ENCODE measurements around the gene TELO2. TPM values are rescaled to one million over a fixed set of nuclear protein-coding genes. Genes with fewer than 3 reads are reported as not detected.
A peak's percentile ranks its signal among the peaks of the same experiment; 100 is the strongest.

The TELO2 gene
- total RNA-seq, 4 donors from 2014 or later = 34.5 to 105 (median 82.4) TPM

DNA sequence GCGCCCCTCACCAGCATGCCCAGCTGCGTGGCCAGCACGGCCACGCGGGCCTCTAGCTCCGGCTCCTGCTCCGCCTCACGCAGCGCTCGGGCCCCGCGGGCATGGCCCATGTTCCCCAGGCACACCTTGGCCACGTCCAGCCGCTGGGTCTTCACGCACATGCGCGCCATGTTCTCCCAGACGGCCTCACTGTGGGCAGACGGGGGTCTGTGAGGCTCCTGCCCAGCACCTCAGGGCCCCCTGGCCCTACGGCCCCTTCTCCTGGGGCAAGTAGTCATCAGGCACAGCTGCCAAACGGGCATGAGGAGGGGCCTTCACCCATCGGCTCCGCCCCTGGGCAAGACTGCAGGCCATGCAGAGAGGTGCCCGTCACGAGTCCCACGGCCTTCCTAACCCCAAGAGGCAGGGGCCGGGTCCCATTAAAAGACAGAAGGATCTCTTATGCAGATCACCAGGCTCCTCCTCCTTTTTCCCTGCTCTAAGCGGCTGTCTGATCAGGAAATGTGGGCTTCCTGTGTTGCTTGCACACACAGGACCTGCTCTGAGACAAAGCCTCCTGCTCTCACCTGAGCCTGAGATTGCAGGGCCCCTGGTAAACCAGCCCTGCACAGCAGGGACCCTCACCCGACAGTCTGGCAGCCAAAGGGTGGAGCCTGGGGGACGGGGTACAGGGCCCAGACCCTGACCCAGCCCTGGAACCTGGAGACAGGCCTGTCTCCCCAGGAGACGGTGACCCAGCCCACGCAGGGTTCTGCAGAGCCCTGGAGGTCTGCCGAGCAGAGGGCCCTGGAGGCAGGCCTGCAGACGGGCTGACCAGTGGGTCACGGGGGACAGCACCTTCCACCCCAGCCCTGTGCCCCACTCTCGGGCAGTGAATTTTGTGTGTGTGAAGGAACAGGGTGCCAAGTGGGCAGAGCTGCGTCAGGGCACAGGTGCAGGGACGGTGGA, 33.7 kb downstream of the TELO2 start:
- no peaks in the 10 kb centered on the region for H3K27me3 ChIP-seq
- H3K9me3 ChIP-seq = no peaks in the 10 kb centered on the region
- H3K4me1 ChIP-seq = peaks cover 0 to 12% (median 0%) of the 10 kb centered on the region in 4 donors
- H3K27ac ChIP-seq = peak overlapping the region in 2 of 4 donors; percentile 14 to 39
- no peak overlapping the region for H3K4me3 ChIP-seq
- no peak for DNase-seq
- TF ChIP-seq POLR2A (IDR thresholded peaks at IDR 0.05) = no peak
- TF ChIP-seq, protein P1, sequence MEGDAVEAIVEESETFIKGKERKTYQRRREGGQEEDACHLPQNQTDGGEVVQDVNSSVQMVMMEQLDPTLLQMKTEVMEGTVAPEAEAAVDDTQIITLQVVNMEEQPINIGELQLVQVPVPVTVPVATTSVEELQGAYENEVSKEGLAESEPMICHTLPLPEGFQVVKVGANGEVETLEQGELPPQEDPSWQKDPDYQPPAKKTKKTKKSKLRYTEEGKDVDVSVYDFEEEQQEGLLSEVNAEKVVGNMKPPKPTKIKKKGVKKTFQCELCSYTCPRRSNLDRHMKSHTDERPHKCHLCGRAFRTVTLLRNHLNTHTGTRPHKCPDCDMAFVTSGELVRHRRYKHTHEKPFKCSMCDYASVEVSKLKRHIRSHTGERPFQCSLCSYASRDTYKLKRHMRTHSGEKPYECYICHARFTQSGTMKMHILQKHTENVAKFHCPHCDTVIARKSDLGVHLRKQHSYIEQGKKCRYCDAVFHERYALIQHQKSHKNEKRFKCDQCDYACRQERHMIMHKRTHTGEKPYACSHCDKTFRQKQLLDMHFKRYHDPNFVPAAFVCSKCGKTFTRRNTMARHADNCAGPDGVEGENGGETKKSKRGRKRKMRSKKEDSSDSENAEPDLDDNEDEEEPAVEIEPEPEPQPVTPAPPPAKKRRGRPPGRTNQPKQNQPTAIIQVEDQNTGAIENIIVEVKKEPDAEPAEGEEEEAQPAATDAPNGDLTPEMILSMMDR (IDR thresholded peaks at IDR 0.05) = no peak
- H3K36me3 ChIP-seq = no peaks in the 10 kb centered on the region

DNA sequence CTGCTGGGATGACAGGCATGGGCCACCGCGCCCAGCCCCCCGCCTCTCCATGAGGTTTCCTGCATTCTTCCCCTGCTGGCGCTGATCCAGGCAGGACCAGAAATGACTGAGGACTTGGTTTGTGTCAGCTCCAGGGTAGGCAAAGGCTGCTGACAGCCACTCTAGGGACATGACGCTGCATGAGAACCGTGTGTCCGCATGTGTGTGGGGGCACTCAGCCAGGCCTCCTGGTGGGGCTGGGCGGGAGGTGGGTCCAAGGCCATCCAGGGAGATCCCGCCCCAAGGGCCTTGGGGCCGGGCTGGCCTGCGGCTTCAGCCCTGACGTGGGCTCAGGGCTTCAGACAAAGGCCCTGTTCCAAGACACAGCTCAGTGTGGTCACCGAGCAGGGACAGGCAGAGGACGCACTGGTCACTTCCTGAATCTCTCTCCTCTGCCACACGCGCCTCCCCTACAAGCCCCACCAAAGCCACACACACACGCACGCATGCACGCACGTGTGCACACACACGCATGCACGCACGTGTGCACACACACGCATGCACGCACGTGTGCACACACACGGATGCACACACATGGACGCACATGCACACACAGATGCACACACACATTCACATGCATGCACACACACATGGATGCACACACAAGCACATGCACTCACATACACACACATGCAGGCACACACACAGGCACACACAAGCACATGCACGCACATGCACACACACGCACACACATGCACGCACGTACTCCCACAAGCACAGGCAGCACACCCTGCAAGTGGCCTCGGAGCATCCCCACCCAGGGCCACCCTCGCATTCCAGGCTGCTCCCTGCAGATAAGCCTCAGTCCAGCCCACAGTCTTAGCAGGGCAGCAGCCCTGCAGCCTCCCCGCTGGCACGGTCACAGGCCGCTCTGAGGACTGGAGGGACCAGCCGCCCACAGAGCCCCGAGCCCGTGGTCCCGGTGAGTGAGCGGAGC, 35.0 kb downstream of the TELO2 start:
- DNase-seq = no peak
- no peaks in the 10 kb centered on the region for H3K27me3 ChIP-seq
- no peaks in the 10 kb centered on the region for H3K36me3 ChIP-seq
- no peaks in the 10 kb centered on the region for H3K9me3 ChIP-seq
- H3K4me3 ChIP-seq = no peak overlapping the region
- H3K4me1 ChIP-seq = peaks cover 0 to 24% (median 0%) of the 10 kb centered on the region in 4 donors
- no peak overlapping the region for H3K27ac ChIP-seq
- TF ChIP-seq, protein P1 (IDR thresholded peaks at IDR 0.05) = no peak
- TF ChIP-seq POLR2A (IDR thresholded peaks at IDR 0.05) = no peak

DNA sequence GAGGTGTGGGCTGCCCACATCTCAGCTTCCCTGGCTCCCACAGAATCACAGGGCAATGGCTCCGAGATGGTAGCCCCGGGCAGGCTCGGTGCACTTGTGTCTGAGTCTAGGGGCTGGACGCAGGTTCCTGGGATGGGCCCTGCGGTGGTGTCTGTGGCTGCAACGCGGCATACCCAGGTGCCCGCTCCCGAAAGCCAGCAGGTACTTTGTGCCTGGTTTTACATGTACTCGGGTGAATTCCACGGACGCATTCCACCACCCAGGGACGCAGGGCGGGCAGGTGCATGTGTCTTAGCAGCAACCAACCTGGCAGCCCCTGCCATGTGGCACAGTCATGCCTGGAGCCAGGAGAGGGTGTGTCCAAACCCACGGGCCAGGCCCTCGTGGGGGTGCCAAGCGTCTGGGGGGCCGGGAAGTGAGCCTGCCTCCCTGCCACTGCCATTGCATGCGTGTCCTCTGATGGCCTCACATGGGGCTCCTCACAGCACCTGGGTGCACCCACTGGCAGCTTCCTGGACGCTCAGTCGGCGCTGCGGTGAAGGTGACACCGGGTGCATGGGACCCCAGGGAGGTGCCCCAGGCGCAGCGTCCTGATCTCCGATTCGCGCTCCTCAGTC, 35.9 kb downstream of the TELO2 start:
- Histone ChIP-seq H3K9me3 (no peaks in the 10 kb centered on the region), H3K27me3 (no peaks in the 10 kb centered on the region), H3K4me3 (no peak overlapping the region), H3K36me3 (no peaks in the 10 kb centered on the region), H3K27ac (no peak overlapping the region), H3K4me1 (peaks cover 0 to 25% (median 0%) of the 10 kb centered on the region in 4 donors)
- TF ChIP-seq, protein P1 (IDR thresholded peaks at IDR 0.05) = no peak
- no peak for TF ChIP-seq POLR2A (IDR thresholded peaks at IDR 0.05)
- no peak for DNase-seq

DNA sequence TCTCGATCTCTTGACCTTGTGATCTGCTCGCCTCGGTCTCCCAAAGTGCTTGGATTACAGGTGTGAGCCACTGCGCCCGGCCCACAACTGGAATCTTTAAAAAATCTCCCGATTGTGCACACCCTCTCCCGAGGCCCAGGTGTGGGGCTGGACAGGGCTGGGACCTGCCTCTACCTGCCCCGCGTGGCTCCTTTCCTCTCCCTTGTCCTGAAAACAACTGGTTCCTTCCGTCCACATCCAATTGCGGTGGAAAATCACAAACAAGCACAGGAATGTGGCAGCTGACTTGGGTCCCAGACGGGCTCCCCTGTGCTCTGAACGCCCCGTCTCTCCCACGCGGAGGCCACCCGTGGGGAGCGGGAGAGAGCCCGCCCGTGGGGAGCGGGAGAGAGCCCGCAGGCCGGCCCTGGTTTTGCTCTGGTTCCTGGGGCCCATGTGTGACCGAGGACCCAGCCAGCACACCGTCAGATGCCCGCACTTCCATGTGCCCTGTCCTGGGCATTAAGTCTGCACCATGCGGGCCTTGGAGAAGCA, 37.3 kb downstream of the TELO2 start:
- Histone ChIP-seq H3K27ac (peak overlapping the region; percentile 27 to 95 (median 89)), H3K9me3 (no peaks in the 10 kb centered on the region), H3K36me3 (no peaks in the 10 kb centered on the region), H3K27me3 (no peaks in the 10 kb centered on the region), H3K4me1 (peaks cover 0 to 25% (median 6%) of the 10 kb centered on the region in 4 donors), H3K4me3 (no peak overlapping the region)
- no peak for DNase-seq
- TF ChIP-seq, protein P1 (IDR thresholded peaks at IDR 0.05) = no peak
- TF ChIP-seq POLR2A (IDR thresholded peaks at IDR 0.05) = no peak

Data from Peyer's patch (tissue), 4 donors.